Fibroblast of lung (primary cell): ENCODE data around the gene FHAD1.

Source experiments
- CTCF ChIP-seq, 2 donors: IDR thresholded peaks in 1 of 2; conservative IDR thresholded peaks in 1 of 2; 1 replicate in 1 of 2; 2 replicates in 1 of 2; pipeline ENCODE4 v1.5.1; 2011 to 2012; ENCODE audit warnings: low read length in 2 of 2, control low read depth in 1 of 2, inconsistent platforms in 1 of 2, low read depth in 1 of 2, mild to moderate bottlenecking in 1 of 2
- EZH2 ChIP-seq: IDR thresholded peaks from 2 replicates; pipeline ENCODE4 v1.5.1; 2012; ENCODE audit warnings: low read length, control low read depth, mild to moderate bottlenecking; ENCODE audit errors: missing control alignments

- TF ChIP-seq CTCF (conservative IDR thresholded peaks at IDR 0.05 in 1 of 2, IDR thresholded peaks at IDR 0.05 in 1 of 2; ENCODE audit: low read depth in 1 of 2, low read length in 2 of 2), result no peak
- TF ChIP-seq EZH2, result no peak
Measured at GRCh38 chr1:15431571-15431948, 184.5 kb downstream of the FHAD1 start.
